T-cell (primary cell): ENCODE measurements around the gene MED26. TPM values are rescaled to one million over a fixed set of nuclear protein-coding genes. Genes with fewer than 3 reads are reported as not detected.

ENCODE experiments used
- ATAC-seq, 4 experiments: fragments of 200-7000 bp in 3 of 4; fragments of 150-1000 bp in 1 of 4; cut with Tn5 transposase; replicated peaks in 1 of 4; 1 replicate in 3 of 4; 2 replicates in 1 of 4; pipeline ENCODE4 v1.10.0; 2021; ENCODE audit warnings: moderate library complexity in 3 of 4, mild to moderate bottlenecking in 2 of 4, moderate number of reproducible peaks in 1 of 4
- CTCF ChIA-PET, 2 donors: fragments of 300-600 bp; sonication (Branson Sonifier 250); formaldehyde crosslinking; loops; one replicate each; lab custom pipeline; 2022; ENCODE audit warnings: antibody characterized with exemption in 2 of 2; lab: Charles Lee
- POLR2A ChIA-PET, 2 donors: fragments of 300-600 bp; sonication (Branson Sonifier 250); formaldehyde crosslinking; loops; one replicate each; lab custom pipeline; 2022; ENCODE audit warnings: antibody characterized with exemption in 2 of 2; lab: Charles Lee
- DNase-seq, 35 experiments: peaks; one replicate each; pipeline versions ENCODE4 v3.0.0 to v3.0.0-alpha.2; 2013 to 2023
- H3K27ac ChIP-seq: one replicate; pipeline ENCODE4 v1.5.1; 2013; ENCODE audit warnings: low read length
- H3K27me3 ChIP-seq, 2 experiments: replicated peaks in 1 of 2; 1 replicate in 1 of 2; 2 replicates in 1 of 2; pipeline versions ENCODE4 v1.6.1 to v1.7.0; 2013; ENCODE audit warnings: low read length in 1 of 2, mixed read lengths in 1 of 2; ENCODE audit not compliant: control insufficient read depth in 2 of 2, insufficient read depth in 2 of 2; ENCODE audit errors: extremely low read depth in 1 of 2
- H3K36me3 ChIP-seq, 2 donors: 1 replicate in 1 of 2; 2 replicates in 1 of 2; pipeline versions ENCODE4 v1.6.1 to v1.7.0; 2013; ENCODE audit warnings: low read length in 1 of 2; ENCODE audit not compliant: control insufficient read depth in 2 of 2, insufficient read depth in 1 of 2; ENCODE audit errors: extremely low read depth in 1 of 2
- H3K4me1 ChIP-seq, 2 experiments: 1 replicate in 1 of 2; 2 replicates in 1 of 2; pipeline versions ENCODE4 v1.6.1 to v1.7.0; 2013; ENCODE audit warnings: low read length in 2 of 2, mixed read lengths in 1 of 2; ENCODE audit not compliant: insufficient read depth in 2 of 2, control insufficient read depth in 1 of 2; ENCODE audit errors: extremely low read depth in 1 of 2
- H3K4me3 ChIP-seq, 2 donors: 1 replicate in 1 of 2; 2 replicates in 1 of 2; pipeline versions ENCODE4 v1.5.1 to v1.7.0; 2013; ENCODE audit warnings: mild to moderate bottlenecking in 2 of 2, low read length in 1 of 2, moderate library complexity in 1 of 2; ENCODE audit not compliant: control insufficient read depth in 1 of 2; ENCODE audit errors: extremely low read depth in 1 of 2
- H3K9me3 ChIP-seq: 2 replicates; pipeline ENCODE4 v1.7.0; 2013
- H3K27ac Mint-ChIP-seq, 2 donors: one replicate each; pipeline ENCODE4 v1.8.0; 2020 to 2021; ENCODE audit warnings: mild to moderate bottlenecking in 2 of 2, mixed read lengths in 2 of 2
- H3K27me3 Mint-ChIP-seq, 2 donors: one replicate each; pipeline ENCODE4 v1.8.0; 2021 to 2022; ENCODE audit warnings: mixed read lengths in 2 of 2
- H3K36me3 Mint-ChIP-seq: one replicate; pipeline ENCODE4 v1.8.0; 2021; ENCODE audit warnings: mixed read lengths
- H3K4me1 Mint-ChIP-seq, 3 donors: one replicate each; pipeline ENCODE4 v1.8.0; 2020 to 2022; ENCODE audit warnings: mixed read lengths in 3 of 3, mild to moderate bottlenecking in 1 of 3
- H3K4me3 Mint-ChIP-seq, 3 donors: one replicate each; pipeline ENCODE4 v1.8.0; 2020 to 2022; ENCODE audit warnings: mild to moderate bottlenecking in 3 of 3, mixed read lengths in 3 of 3, moderate library complexity in 3 of 3
- H3K9me3 Mint-ChIP-seq, 3 donors: one replicate each; pipeline ENCODE4 v1.8.0; 2020 to 2022; ENCODE audit warnings: mixed read lengths in 3 of 3
- WGBS: methylation state at CpG from one replicate; pipeline ENCODE4 v1.1.5; 2013; ENCODE audit warnings: missing lambda C conversion rate; ENCODE audit not compliant: insufficient coverage; 5-methylcytosine and 5-hydroxymethylcytosine counted together
- total RNA-seq, 35 experiments: library from RNA in 6 of 35; stranded (reverse) in 6 of 35; fragments of 120-200 nt in 1 of 35; gene quantifications; one replicate each; pipeline versions ENCODE4 v1.2.1 to v1.2.4 and lab custom pipeline; 2013 to 2026

The MED26 gene
- total RNA-seq, 5 donors from 2014 or later (not counting 1 experiment from before 2014, with no cell fraction given), result 14.7 to 42.0 (median 21.1) TPM

GRCh38 chr19:16596399-16596798 lies 31.6 kb downstream of the MED26 start:
- Histone ChIP-seq H3K27ac (no peak overlapping the region), H3K4me1 (peaks cover 22 to 79% of the 10 kb centered on the region in 2 experiments), H3K9me3 (no peaks in the 10 kb centered on the region), H3K4me3 (no peak overlapping the region), H3K27me3 (no peaks in the 10 kb centered on the region), H3K36me3 (peaks cover 0 to 2% of the 10 kb centered on the region in 2 donors)
- POLR2A ChIA-PET, result no interaction called here
- CTCF ChIA-PET, result interaction anchor here in 1 of 2 donors (0.5 kb wide), 1 partner anchor 20 kb away, joined by 3 read pairs; no protein-coding TSS in a partner anchor
- H3K9me3 Mint-ChIP-seq, result no peaks in the 10 kb centered on the region
- peaks cover 56 to 78% (median 75%) of the 10 kb centered on the region in 3 donors for H3K4me1 Mint-ChIP-seq
- H3K27ac Mint-ChIP-seq, result peak overlapping the region in 1 of 2 donors; percentile 87
- WGBS, result 96% methylated on average over 9 of the region's 9 CpGs
- no peaks in the 10 kb centered on the region for H3K36me3 Mint-ChIP-seq
- ATAC-seq, result no peak
- H3K27me3 Mint-ChIP-seq, result no peaks in the 10 kb centered on the region
- DNase-seq, result no peak
- H3K4me3 Mint-ChIP-seq, result peak overlapping the region in 1 of 3 donors; percentile 67

GRCh38 chr19:16595097-16595496 lies 32.9 kb downstream of the MED26 start:
- no peaks in the 10 kb centered on the region for H3K27me3 ChIP-seq
- H3K9me3 ChIP-seq, result no peaks in the 10 kb centered on the region
- H3K4me1 ChIP-seq, result peaks cover 22 to 73% of the 10 kb centered on the region in 2 experiments
- H3K9me3 Mint-ChIP-seq, result no peaks in the 10 kb centered on the region
- no peaks in the 10 kb centered on the region for H3K36me3 Mint-ChIP-seq
- ATAC-seq (peak in 1 of 4 experiments; percentile 11), DNase-seq (peak in 1 of 35 experiments; percentile 34)
- CTCF ChIA-PET, result no interaction called here
- H3K4me1 Mint-ChIP-seq, result peaks cover 56 to 81% (median 77%) of the 10 kb centered on the region in 3 donors
- POLR2A ChIA-PET, result no interaction called here
- no peaks in the 10 kb centered on the region for H3K27me3 Mint-ChIP-seq
- H3K4me3 Mint-ChIP-seq, result peak overlapping the region; percentile 66 to 67 (median 67)
- no peak overlapping the region for H3K4me3 ChIP-seq
- peak overlapping the region; percentile 76 for H3K27ac ChIP-seq
- peak overlapping the region; percentile 87 to 89 for H3K27ac Mint-ChIP-seq
- H3K36me3 ChIP-seq, result peaks cover 2 to 3% of the 10 kb centered on the region in 2 donors
- WGBS, result 33% methylated on average over 8 of the region's 8 CpGs

- Histone ChIP-seq H3K27ac (peak overlapping the region; percentile 76), H3K27me3 (no peaks in the 10 kb centered on the region), H3K4me1 (peaks cover 22 to 74% of the 10 kb centered on the region in 2 experiments), H3K4me3 (peak overlapping the region; percentile 2 to 41), H3K9me3 (no peaks in the 10 kb centered on the region), H3K36me3 (peaks cover 2 to 3% of the 10 kb centered on the region in 2 donors)
- peak; percentile 79 to 89 (median 82) for ATAC-seq
- Mint-ChIP-seq H3K9me3 (no peaks in the 10 kb centered on the region), H3K4me1 (peaks cover 56 to 84% (median 81%) of the 10 kb centered on the region in 3 donors), H3K36me3 (no peaks in the 10 kb centered on the region), H3K4me3 (peak overlapping the region; percentile 66 to 67 (median 67)), H3K27ac (peak overlapping the region; percentile 87 to 89), H3K27me3 (no peaks in the 10 kb centered on the region)
- ChIA-PET POLR2A (no interaction called here), CTCF (no interaction called here)
- WGBS, result 0% methylated on average over 5 of the region's 5 CpGs
- DNase-seq, result peak in 29 of 35 experiments; percentile 20 to 79 (median 43)
These were observed 33.3 kb downstream of the MED26 start for GRCh38 chr19:16594681-16595091.

GRCh38 chr19:16594131-16594586 lies 33.8 kb downstream of the MED26 start:
- POLR2A ChIA-PET, result no interaction called here
- peak in 33 of 35 experiments; percentile 16 to 76 (median 44) for DNase-seq
- peak; percentile 51 to 61 (median 56) for ATAC-seq
- H3K27me3 Mint-ChIP-seq, result no peaks in the 10 kb centered on the region
- H3K27ac Mint-ChIP-seq, result peak overlapping the region; percentile 87 to 89
- CTCF ChIA-PET, result interaction anchor here in 1 of 2 donors (0.6 kb wide), 1 partner anchor 28 kb away, joined by 3 read pairs; no protein-coding TSS in a partner anchor
- H3K4me1 ChIP-seq, result peaks cover 24 to 76% of the 10 kb centered on the region in 2 experiments
- no peaks in the 10 kb centered on the region for H3K27me3 ChIP-seq
- peak overlapping the region; percentile 76 for H3K27ac ChIP-seq
- peak overlapping the region; percentile 2 to 41 for H3K4me3 ChIP-seq
- H3K9me3 ChIP-seq, result no peaks in the 10 kb centered on the region
- no peaks in the 10 kb centered on the region for H3K9me3 Mint-ChIP-seq
- 8% methylated on average over 8 of the region's 10 CpGs for WGBS
- peak overlapping the region; percentile 66 to 67 (median 67) for H3K4me3 Mint-ChIP-seq
- H3K36me3 Mint-ChIP-seq, result no peaks in the 10 kb centered on the region
- H3K4me1 Mint-ChIP-seq, result peaks cover 57 to 86% (median 84%) of the 10 kb centered on the region in 3 donors
- peaks cover 2 to 3% of the 10 kb centered on the region in 2 donors for H3K36me3 ChIP-seq

GRCh38 chr19:16593181-16593580 lies 34.8 kb downstream of the MED26 start:
- H3K4me1 Mint-ChIP-seq, result peaks cover 64 to 88% (median 87%) of the 10 kb centered on the region in 3 donors
- no peaks in the 10 kb centered on the region for H3K9me3 ChIP-seq
- CTCF ChIA-PET, result interaction anchor here in 1 of 2 donors (0.6 kb wide), 2 partner anchors 491 to 577 kb away, joined by 3 to 4 read pairs; no protein-coding TSS in a partner anchor
- peak overlapping the region; percentile 76 for H3K27ac ChIP-seq
- no peak for ATAC-seq
- POLR2A ChIA-PET, result interaction anchor here in 1 of 2 donors (0.6 kb wide), 1 partner anchor 22 kb away, joined by 5 read pairs; no protein-coding TSS in a partner anchor
- peaks cover 32 to 82% of the 10 kb centered on the region in 2 experiments for H3K4me1 ChIP-seq
- no peaks in the 10 kb centered on the region for H3K27me3 Mint-ChIP-seq
- no peaks in the 10 kb centered on the region for H3K9me3 Mint-ChIP-seq
- peaks cover 2 to 3% of the 10 kb centered on the region in 2 donors for H3K36me3 ChIP-seq
- H3K4me3 ChIP-seq, result no peak overlapping the region
- H3K27me3 ChIP-seq, result no peaks in the 10 kb centered on the region
- WGBS, result 100% methylated on average over 2 of the region's 4 CpGs
- peak overlapping the region; percentile 45 to 89 for H3K27ac Mint-ChIP-seq
- peak overlapping the region in 1 of 3 donors; percentile 31 for H3K4me3 Mint-ChIP-seq
- no peaks in the 10 kb centered on the region for H3K36me3 Mint-ChIP-seq
- no peak for DNase-seq

GRCh38 chr19:16591803-16592556 lies 36.0 kb downstream of the MED26 start:
- Histone ChIP-seq H3K4me3 (no peak overlapping the region), H3K27ac (no peak overlapping the region), H3K9me3 (no peaks in the 10 kb centered on the region), H3K4me1 (peaks cover 44 to 86% of the 10 kb centered on the region in 2 experiments), H3K27me3 (no peaks in the 10 kb centered on the region), H3K36me3 (peaks cover 2 to 3% of the 10 kb centered on the region in 2 donors)
- Mint-ChIP-seq H3K27ac (no peak overlapping the region), H3K4me1 (peaks cover 68 to 92% (median 91%) of the 10 kb centered on the region in 3 donors), H3K36me3 (no peaks in the 10 kb centered on the region), H3K9me3 (no peaks in the 10 kb centered on the region), H3K27me3 (no peaks in the 10 kb centered on the region), H3K4me3 (no peak overlapping the region)
- 91% methylated on average over 8 of the region's 10 CpGs for WGBS
- ATAC-seq (no peak), DNase-seq (no peak)
- ChIA-PET POLR2A (interaction anchor here in 1 of 2 donors (1.0 kb wide), 1 partner anchor 26 kb away, joined by 3 read pairs; no protein-coding TSS in a partner anchor), CTCF (no interaction called here)
